SJCRH30 (cell line): Measurements from ENCODE around the gene LYZL6. TPM values are rescaled to one million over a fixed set of nuclear protein-coding genes. Genes with fewer than 3 reads are reported as not detected.
"Not testable (repeated sequence)": the region's sequence is repeated elsewhere in the genome, so short reads cannot be mapped to it uniquely, and the experiment has no call there.

Experiments used
- DNase-seq, 2 experiments: peaks; one replicate each; pipeline ENCODE4 v3.0.0-alpha.2; 2015 to 2020
- H3K27ac ChIP-seq: fragments of 250-450 bp; sonication (Bioruptor Pico); 2 replicates; pipeline ENCODE4 v1.5.1; 2020; ENCODE audit warnings: mild to moderate bottlenecking, moderate library complexity
- H3K27me3 ChIP-seq: fragments of 250-450 bp; sonication (Bioruptor Pico); 2 replicates; pipeline ENCODE4 v1.5.1; 2020; ENCODE audit warnings: mild to moderate bottlenecking, moderate library complexity
- H3K36me3 ChIP-seq: fragments of 250-450 bp; sonication (Bioruptor Pico); 2 replicates; pipeline ENCODE4 v1.5.1; 2020; ENCODE audit warnings: mild to moderate bottlenecking, moderate library complexity
- H3K4me1 ChIP-seq: fragments of 250-450 bp; sonication (Bioruptor Pico); 2 replicates; pipeline ENCODE4 v1.5.1; 2020; ENCODE audit warnings: mild to moderate bottlenecking, moderate library complexity
- H3K4me3 ChIP-seq: fragments of 250-450 bp; sonication (Bioruptor Pico); 2 replicates; pipeline ENCODE4 v1.5.1; 2020; ENCODE audit warnings: mild to moderate bottlenecking, moderate library complexity
- H3K9me3 ChIP-seq: fragments of 250-450 bp; sonication (Bioruptor Pico); replicated peaks from 2 replicates; pipeline ENCODE4 v1.5.1; 2020; ENCODE audit warnings: mild to moderate bottlenecking, moderate library complexity
- total RNA-seq: library from RNA; depleted of rRNA; stranded (reverse); fragments of >200 nt; shearing (Covaris generic); gene quantifications from 2 replicates; pipeline ENCODE4 v1.2.3, GENCODE V29; 2014

LYZL6 gene
- total RNA-seq, 1 experiment from 2014 or later = not detected

GRCh38 chr17:35906191-35906925 lies 37.2 kb downstream of the LYZL6 start:
- Histone ChIP-seq H3K4me3 (no peak overlapping the region), H3K27ac (no peak overlapping the region), H3K9me3 (no peaks in the 10 kb centered on the region), H3K27me3 (peaks cover 4% of the 10 kb centered on the region; the same call in 1 of the 2 replicates), H3K4me1 (no peaks in the 10 kb centered on the region), H3K36me3 (no peaks in the 10 kb centered on the region)
- DNase-seq = no peak

- Histone ChIP-seq H3K27me3 (peaks cover 6% of the 10 kb centered on the region; the same call in 1 of the 2 replicates), H3K9me3 (no peaks in the 10 kb centered on the region), H3K27ac (no peak overlapping the region), H3K4me1 (peaks cover 4% of the 10 kb centered on the region; the same call in 1 of the 2 replicates), H3K36me3 (no peaks in the 10 kb centered on the region), H3K4me3 (no peak overlapping the region)
- DNase-seq = no peak
Measured at GRCh38 chr17:35903451-35903850, 40.1 kb downstream of the LYZL6 start.

GRCh38 chr17:35901631-35902175 lies 41.8 kb downstream of the LYZL6 start:
- Histone ChIP-seq H3K27me3 (peaks cover 6% of the 10 kb centered on the region; the same call in 1 of the 2 replicates), H3K9me3 (no peaks in the 10 kb centered on the region), H3K36me3 (no peaks in the 10 kb centered on the region), H3K4me3 (no peak overlapping the region), H3K4me1 (peaks cover 4% of the 10 kb centered on the region; the same call in 1 of the 2 replicates), H3K27ac (no peak overlapping the region)
- DNase-seq = no peak

GRCh38 chr17:35900708-35901480 lies 42.6 kb downstream of the LYZL6 start:
- Histone ChIP-seq H3K36me3 (no peaks in the 10 kb centered on the region), H3K4me3 (no peak overlapping the region), H3K4me1 (peaks cover 4% of the 10 kb centered on the region; the same call in 1 of the 2 replicates), H3K9me3 (no peaks in the 10 kb centered on the region), H3K27ac (no peak overlapping the region), H3K27me3 (peaks cover 6% of the 10 kb centered on the region; the same call in 1 of the 2 replicates)
- peak; percentile 9 to 36 for DNase-seq

- Histone ChIP-seq H3K27ac (no peak overlapping the region), H3K4me1 (peaks cover 4% of the 10 kb centered on the region; the same call in 1 of the 2 replicates), H3K9me3 (no peaks in the 10 kb centered on the region), H3K36me3 (no peaks in the 10 kb centered on the region), H3K4me3 (no peak overlapping the region), H3K27me3 (peaks cover 6% of the 10 kb centered on the region; the same call in 1 of the 2 replicates)
- peak in 1 of 2 experiments; percentile 14 for DNase-seq
Measured at GRCh38 chr17:35900280-35900679, 43.2 kb downstream of the LYZL6 start.

- Histone ChIP-seq H3K9me3 (no peaks in the 10 kb centered on the region), H3K27me3 (peaks cover 6% of the 10 kb centered on the region; the same call in 1 of the 2 replicates)
Measured at GRCh38 chr17:35898283-35899070, 45.0 kb downstream of the LYZL6 start.

GRCh38 chr17:35897772-35898171 lies 45.7 kb downstream of the LYZL6 start:
- not testable (repeated sequence) for H3K9me3 ChIP-seq, H3K27me3 ChIP-seq, H3K4me1 ChIP-seq, H3K4me3 ChIP-seq, DNase-seq, H3K27ac ChIP-seq, H3K36me3 ChIP-seq

More at GRCh38 chr17:35898283-35899070, 45.0 kb downstream of the LYZL6 start:
- Histone ChIP-seq H3K4me3 (no peak overlapping the region), H3K36me3 (no peaks in the 10 kb centered on the region), H3K27ac (no peak overlapping the region), H3K4me1 (peaks cover 4% of the 10 kb centered on the region; the same call in 1 of the 2 replicates)
- no peak for DNase-seq

- 0 out of 2 replicates have a peak, but pooled peaks cover 2% of the 10 kb centered on the region for H3K27me3 ChIP-seq
- no peaks in the 10 kb centered on the region for H3K36me3 ChIP-seq
- H3K4me3 ChIP-seq = no peak overlapping the region
- H3K27ac ChIP-seq = no peak overlapping the region
- no peaks in the 10 kb centered on the region for H3K9me3 ChIP-seq
- no peak for DNase-seq
- H3K4me1 ChIP-seq = peaks cover 4% of the 10 kb centered on the region; the same call in 1 of the 2 replicates
Measured at GRCh38 chr17:35895636-35896587, 47.6 kb downstream of the LYZL6 start.

GRCh38 chr17:35894206-35894605 lies 49.3 kb downstream of the LYZL6 start:
- Histone ChIP-seq H3K36me3 (no peaks in the 10 kb centered on the region), H3K4me3 (no peak overlapping the region), H3K4me1 (peaks cover 4% of the 10 kb centered on the region; the same call in 1 of the 2 replicates), H3K27me3 (no peaks in the 10 kb centered on the region), H3K27ac (no peak overlapping the region), H3K9me3 (no peaks in the 10 kb centered on the region)
- no peak for DNase-seq

GRCh38 chr17:35893751-35894150 lies 49.8 kb downstream of the LYZL6 start:
- H3K9me3 ChIP-seq = no peaks in the 10 kb centered on the region
- peaks cover 4% of the 10 kb centered on the region; the same call in 1 of the 2 replicates for H3K4me1 ChIP-seq
- H3K36me3 ChIP-seq = no peaks in the 10 kb centered on the region
- no peak overlapping the region for H3K4me3 ChIP-seq
- H3K27me3 ChIP-seq = no peaks in the 10 kb centered on the region
- no peak for DNase-seq
- H3K27ac ChIP-seq = no peak overlapping the region

- no peaks in the 10 kb centered on the region for H3K27me3 ChIP-seq
- no peaks in the 10 kb centered on the region for H3K36me3 ChIP-seq
- H3K9me3 ChIP-seq = no peaks in the 10 kb centered on the region
- peaks cover 4% of the 10 kb centered on the region; the same call in 1 of the 2 replicates for H3K4me1 ChIP-seq
- H3K27ac ChIP-seq = no peak overlapping the region
- no peak for DNase-seq
- H3K4me3 ChIP-seq = no peak overlapping the region
Measured at GRCh38 chr17:35892091-35893035, 51.1 kb downstream of the LYZL6 start.

- H3K4me1 ChIP-seq = peaks cover 4% of the 10 kb centered on the region; the same call in 1 of the 2 replicates
- no peaks in the 10 kb centered on the region for H3K27me3 ChIP-seq
- no peaks in the 10 kb centered on the region for H3K9me3 ChIP-seq
- H3K36me3 ChIP-seq = no peaks in the 10 kb centered on the region
- H3K4me3 ChIP-seq = no peak overlapping the region
- no peak overlapping the region for H3K27ac ChIP-seq
- no peak for DNase-seq
Measured at GRCh38 chr17:35891269-35891668, 52.2 kb downstream of the LYZL6 start.
